Stimulated activated CD8-positive, alpha-beta memory T cell treated with anti-CD3 and anti-CD28 coated beads, Interleukin-4, amount 100 ng/mL, for 24 hours (primary cell): ENCODE results near the gene KIF26B.

ENCODE experiments used
- DNase-seq: peaks from one replicate; pipeline ENCODE4 v3.0.0-alpha.2; 2020; ENCODE audit warnings: low read depth

KIF26B gene

GRCh38 chr1:245172829-245173228 lies 18.0 kb downstream of the KIF26B start:
- DNase-seq, result no peak

GRCh38 chr1:245173446-245174211 lies 18.8 kb downstream of the KIF26B start:
- no peak for DNase-seq

DNA sequence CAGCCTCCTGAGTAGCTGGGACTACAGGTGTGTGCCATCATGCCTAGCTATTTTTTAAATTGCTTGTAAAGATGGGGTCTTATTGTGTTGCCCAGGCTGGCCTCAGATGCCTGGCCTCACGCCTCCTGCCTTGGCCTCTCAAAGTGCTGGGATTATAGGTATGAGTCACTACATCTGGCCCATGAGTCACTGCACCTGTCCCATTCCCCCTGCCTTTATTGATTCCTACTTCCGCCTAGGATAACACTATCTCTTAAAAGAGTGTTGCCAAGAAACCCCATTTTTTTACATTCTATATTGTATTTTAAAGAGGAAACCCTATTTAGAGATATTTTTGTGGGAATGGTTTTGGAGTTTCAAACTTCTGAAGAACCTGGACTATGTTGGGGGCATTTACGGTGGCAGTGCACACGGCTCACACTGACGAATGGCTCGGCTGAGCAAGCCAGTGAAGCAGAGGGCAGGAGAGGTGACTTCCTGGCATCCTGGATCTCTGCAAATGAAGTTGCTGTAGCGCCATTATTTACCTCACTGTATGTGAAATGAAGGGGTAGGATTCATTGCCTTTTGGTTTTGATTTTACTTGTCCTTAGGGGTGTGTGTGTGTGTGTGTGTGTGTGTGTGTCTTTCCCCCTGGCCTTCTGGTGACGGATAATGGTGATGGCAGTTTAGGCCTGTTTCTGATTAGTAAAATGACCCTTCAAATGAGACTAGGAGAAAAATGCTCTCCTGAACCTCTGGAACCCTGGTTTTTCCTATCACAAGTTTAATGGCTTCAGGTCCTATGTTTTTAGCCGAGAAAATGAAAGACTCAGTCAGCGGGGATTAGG lies 22.5 kb downstream of the KIF26B start:
- DNase-seq, result no peak

DNA sequence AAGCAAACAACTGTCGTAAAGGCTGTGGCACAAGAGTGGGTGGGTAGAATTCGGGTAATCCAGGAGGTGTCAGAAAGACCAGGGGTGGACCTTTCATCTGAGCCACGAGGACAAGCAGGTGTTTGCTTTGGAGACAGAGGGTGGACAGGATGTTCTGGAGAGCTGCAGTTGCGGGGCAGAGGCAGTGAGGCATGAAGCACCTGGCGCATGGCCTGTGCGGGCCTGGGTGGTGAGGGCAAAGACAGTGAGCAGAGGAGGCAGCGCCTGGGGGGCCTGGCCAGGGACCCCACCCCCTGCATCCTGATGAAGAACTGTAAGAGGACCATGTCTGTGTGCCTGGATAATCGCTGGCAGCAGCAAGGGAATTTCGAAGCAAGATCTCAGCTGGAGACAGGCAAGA lies 24.9 kb downstream of the KIF26B start:
- DNase-seq, result no peak

GRCh38 chr1:245180496-245181157 lies 25.8 kb downstream of the KIF26B start:
- DNase-seq, result no peak

DNA sequence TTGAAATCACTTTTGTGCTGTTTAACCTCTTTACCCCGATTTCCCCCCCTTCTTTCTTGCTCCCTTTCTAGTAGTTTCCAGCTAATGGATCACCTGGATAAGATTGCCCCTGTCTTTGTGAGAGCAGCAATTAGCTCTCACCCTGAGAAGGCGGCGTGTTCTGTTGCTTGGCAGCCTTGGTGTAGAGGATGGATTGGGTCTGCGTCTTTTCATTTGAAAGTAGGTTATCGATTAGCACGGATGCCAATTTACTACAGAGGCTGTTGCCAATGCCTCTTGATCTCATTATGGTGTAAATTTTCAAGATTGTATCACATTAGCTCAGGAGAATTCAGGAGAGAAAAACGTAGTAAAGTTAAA lies 26.4 kb downstream of the KIF26B start:
- no peak for DNase-seq

DNA sequence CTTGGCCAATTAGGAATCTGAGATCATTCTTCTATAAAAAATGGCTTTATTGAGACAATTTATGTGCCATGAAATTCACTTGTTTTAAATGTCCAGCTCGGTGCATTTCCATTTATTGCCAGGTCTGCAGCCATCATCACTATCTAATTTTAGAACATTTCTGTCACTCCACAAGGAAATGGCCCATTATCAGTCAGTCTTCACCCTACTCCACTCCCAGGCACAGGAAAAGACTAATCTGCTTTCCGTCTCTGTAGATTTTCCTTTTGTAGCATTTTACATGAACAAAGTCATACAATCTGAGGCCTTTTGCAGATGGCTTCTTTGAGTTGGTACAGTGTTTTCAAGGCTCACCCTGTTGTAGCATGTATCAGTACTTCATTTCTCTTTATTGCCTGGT lies 27.2 kb downstream of the KIF26B start:
- DNase-seq, result no peak

GRCh38 chr1:245183429-245183828 lies 28.6 kb downstream of the KIF26B start:
- no peak for DNase-seq

- DNase-seq, result no peak
Observed at GRCh38 chr1:245184779-245185178, 30.0 kb downstream of the KIF26B start.

- no peak for DNase-seq
Observed at GRCh38 chr1:245188403-245188802, 33.6 kb downstream of the KIF26B start.

DNA sequence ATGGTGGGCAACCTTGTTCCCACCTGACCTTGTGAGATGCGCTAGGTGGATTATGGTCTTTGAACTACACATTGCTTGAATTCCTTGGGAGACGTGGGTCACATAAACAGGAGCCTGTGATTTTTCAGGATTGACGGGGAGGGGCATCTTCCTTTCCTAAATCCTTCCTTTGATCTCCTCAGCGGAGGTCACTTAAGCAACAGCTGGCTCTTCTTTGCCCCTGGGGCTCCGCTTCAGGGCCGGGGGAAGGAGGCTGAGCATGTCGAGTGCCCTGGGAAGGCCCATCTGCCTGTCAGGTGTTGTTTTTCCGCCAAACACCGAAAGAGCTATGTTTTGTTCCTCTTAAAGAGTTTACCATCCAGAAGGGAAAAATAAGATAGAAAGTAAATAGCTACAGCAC lies 40.6 kb downstream of the KIF26B start:
- DNase-seq, result no peak

GRCh38 chr1:245197121-245197520 lies 42.3 kb downstream of the KIF26B start:
- no peak for DNase-seq

DNA sequence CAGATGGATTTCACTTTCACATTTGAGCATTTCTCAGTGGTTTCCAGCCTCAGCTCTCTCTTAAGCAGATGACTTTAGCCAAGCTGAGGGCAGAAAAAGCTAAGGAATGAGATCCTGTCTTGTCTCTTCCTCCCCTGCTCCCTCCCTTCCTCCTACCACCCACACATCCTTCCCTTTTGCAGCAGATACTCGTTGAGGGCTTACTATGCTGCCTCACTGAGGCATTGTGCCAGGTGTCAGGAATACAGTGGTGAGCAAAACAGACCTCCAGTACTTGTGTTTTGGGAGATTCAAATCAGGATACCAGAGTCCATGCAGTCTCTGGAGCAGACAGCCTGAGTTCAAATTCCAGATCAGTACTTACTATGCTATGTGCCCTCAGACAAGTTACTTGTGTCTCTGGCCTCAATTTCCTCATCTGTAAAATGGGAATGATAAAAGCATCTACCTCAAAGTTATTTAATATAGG lies 43.2 kb downstream of the KIF26B start:
- DNase-seq, result no peak

GRCh38 chr1:245198748-245199516 lies 44.1 kb downstream of the KIF26B start:
- DNase-seq, result no peak

- DNase-seq, result no peak
Observed at GRCh38 chr1:245200146-245200545, 45.4 kb downstream of the KIF26B start.

GRCh38 chr1:245201201-245201600 lies 46.4 kb downstream of the KIF26B start:
- DNase-seq, result no peak

DNA sequence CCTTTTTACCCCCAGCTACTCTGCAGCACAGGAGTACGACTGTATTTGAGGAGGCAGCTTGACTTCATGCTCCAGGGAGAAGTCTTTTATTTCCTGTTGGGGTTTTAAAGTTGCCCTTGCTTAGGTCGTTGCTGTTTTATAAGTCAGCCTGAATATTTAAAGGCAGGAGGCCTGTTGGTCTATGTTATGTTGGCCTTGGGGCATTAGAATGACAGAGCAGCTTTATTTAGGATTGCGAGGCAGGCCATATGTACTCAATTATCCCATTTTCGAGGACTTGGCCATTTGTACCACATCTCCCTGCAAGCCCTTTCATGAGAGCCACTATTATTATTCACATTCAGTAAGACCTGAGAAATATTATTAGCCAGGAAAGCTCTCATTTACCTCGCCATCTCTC lies 47.0 kb downstream of the KIF26B start:
- no peak for DNase-seq

- DNase-seq, result no peak
Observed at GRCh38 chr1:245205396-245205795, 50.6 kb downstream of the KIF26B start.

DNA sequence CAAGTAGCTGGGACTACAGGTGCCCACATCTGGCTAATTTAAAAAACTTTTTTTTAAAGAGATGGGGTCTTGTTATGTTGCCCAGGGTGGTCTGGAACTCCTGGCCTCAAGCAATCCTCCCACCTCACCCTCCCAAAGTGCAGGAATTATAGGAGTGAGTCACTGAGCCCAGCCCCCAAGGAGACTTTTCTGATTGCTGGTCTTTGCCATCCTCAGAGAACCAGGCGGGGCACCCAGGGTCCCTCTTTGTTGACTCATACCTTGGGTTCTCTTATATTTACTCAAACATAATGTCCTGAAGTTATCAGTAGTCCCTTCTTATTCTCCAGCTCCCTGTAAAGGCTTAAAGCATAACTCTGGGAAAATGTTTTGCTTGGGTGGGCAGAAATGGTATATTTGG lies 51.1 kb downstream of the KIF26B start:
- DNase-seq, result no peak

DNA sequence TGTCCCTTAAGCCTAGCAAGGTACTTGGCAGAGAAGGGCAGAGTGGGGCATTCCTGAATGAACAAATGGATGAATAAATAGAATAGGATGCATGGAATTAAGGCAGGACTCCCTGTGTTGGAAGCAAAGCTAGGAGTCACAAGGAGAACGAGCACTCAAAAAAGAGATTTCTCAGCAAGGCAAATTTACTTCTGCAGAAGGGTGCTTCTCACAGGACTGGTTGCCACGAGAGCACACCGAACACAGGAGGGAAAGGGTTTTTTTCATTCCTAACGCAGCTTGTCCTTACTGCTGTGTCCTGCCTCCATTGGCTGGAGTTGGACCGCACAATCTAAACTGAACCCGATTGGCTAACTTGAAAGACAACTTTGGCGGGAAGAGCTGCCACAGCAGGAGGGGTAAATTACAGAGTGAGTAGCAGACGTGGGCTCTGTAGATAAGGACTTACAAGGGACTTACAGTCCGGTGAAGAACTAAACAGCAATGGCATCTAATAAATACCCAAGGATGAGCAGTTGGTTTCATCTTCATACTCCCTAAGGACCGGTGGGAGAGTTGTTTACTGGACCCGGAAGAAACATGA lies 52.4 kb downstream of the KIF26B start:
- no peak for DNase-seq

DNA sequence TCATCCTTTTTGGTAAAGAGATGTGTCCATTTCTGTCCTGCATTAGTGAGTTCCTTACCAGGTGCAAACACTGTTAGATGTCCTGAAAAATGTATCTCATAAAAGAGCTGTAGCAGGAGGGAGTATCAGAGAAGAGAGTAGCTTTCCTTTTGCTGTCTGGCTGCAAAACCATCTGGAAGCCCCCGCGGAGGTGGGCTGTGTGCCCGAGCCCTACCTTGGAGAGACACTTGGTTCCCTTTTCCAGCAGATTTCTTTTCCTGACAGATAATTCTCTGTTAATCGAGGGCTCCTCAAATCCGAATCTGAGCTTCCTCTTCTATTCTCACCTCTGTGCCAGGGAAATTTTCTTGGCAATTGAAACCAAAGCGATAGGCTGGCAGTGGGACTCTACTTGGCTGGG lies 53.0 kb downstream of the KIF26B start:
- DNase-seq, result no peak
